IPS DF 4.7 (cell line): ENCODE results near the gene CLDN6.

Experiments used
- DNase-seq: peaks from one replicate; pipeline ENCODE4 v3.0.0-alpha.2; 2013; ENCODE audit warnings: low spot score; ENCODE audit errors: extremely low read depth

CLDN6 gene

DNA sequence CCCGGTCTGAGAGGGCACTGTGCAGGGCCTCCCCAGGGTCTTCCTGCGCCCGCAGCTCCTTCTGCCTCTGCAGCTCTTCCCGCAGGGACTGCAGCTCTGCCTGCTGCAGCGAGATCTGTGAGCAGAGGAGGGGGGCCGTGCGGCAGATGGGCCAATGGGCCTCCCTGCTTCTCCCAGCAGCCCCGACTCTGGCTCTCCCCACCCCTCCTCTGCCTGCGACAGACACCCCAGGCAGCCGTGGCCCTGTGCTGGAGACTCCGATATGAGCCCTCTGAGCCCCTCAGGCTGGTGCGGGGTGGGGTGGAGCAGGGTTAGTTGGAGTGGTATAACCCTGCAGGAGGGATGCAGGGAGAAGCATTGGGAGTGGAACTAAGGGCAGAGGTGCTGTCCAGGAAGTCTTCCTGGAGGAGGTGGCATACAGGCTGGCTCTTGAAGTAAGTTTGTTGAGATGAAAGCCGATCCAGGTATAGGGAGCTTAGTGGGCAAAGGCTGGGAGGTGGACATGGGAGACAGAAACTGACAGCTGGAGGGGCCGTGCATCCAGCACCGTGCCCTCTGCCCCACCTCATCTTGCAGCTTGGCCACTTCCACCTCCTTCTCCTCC is 10.8 kb upstream of the CLDN6 start:
- no peak for DNase-seq

GRCh38 chr16:3027983-3028715 is 10.2 kb upstream of the CLDN6 start:
- no peak for DNase-seq

DNA sequence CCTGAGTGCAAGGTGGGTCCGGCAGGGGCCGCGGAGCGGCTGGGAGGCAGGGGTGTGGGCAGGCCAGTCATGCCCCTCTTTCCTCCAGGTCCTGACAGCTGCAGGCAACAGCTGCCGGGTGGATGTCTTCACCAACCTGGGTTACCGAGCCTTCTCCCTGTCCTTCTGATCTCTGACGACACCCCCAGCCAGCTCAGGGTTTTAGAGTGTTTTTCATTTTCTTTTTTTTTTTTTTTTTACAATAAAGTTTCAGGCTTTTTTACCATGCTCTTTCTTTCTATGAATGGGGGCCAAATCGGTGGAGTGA is 9.5 kb upstream of the CLDN6 start:
- no peak for DNase-seq

DNA sequence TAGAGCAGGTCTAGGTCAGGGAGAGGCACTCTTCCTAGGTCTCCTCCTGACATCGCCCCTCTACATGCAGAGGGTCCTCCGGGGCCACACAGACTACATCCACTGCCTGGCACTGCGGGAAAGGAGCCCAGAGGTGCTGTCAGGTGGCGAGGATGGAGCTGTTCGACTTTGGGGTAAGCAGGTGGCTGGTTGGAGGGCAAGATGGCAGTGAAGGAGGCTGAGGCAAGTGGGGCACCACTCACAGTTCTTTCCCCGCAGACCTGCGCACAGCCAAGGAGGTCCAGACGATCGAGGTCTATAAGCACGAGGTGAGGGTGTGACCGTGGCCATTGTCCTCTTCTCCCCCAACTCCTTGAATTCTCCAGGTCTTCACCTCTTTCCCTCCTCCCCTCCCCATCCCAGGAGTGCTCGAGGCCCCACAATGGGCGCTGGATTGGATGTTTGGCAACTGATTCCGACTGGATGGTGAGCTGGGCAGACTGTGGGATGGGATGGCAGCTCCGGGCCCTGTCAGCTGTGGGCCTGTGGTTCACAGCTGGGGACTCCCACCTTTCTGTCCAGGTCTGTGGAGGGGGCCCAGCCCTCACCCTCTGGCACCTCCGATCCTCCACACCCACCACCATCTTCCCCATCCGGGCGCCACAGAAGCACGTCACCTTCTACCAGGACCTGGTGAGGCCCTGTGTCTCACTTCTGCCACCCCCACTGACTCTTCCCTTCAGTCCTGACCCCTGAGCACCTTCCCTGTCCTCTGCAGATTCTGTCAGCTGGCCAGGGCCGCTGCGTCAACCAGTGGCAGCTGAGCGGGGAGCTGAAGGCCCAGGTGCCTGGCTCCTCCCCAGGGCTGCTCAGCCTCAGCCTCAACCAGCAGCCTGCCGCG is 8.9 kb upstream of the CLDN6 start:
- no peak for DNase-seq

DNA sequence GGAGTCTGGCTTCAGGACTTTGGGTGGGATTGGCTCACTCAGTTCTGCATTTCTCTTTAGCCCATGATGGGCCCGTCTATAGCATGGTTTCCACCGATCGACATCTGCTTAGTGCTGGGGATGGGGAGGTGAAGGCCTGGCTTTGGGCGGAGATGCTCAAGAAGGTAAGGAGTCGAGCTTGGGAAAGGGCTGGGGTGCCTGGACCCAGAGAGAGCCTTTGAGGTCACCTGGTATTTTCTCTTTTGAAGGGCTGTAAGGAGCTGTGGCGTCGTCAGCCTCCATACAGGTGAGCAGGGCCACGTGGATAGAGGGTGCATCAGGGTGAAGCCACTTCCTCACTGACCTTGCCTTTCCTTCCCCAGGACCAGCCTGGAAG is 8.0 kb upstream of the CLDN6 start:
- DNase-seq: no peak

DNA sequence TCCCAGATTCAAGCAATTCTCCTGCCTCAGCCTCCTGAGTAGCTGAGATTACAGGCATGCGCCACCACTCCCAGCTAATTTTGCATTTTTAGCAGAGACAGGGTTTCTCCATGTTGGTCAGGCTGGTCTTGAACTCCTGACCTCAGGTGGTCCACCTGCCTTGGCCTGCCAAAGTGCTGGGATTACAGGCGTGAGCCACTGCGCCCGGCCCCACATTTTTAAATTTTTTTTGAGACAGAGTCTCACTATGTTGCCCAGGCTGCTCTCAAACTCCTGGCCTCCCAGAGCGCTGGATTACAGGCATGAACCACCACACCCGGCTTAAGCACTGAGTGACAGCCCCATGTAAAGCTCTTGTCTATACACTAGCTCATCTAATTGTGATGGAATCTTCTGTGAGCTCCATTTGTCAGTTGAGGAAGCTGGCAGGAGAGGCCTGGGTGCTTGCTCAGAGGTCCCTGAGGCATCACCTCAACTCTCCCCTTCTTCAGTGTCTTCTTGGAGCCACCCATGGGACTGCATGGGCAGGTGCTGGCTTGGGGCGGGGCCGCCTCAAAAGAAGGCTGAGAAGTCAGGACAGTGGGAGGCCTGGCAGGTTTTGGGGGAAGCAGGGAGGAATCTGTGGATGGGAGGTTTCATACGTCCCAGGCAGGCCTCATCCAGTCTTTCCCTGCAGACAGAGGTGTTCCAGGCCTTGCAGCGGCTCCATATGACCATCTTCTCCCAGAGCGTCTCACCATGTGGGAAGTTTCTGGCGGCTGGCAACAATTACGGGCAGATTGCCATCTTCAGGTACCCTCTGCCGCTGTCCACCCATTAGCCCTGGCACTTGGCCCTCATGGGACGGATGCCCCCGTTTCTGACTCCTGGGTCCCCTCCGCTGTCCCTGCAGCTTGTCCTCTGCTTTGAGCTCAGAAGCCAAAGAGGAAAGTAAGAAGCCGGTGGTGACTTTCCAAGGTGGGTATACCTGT is 7.3 kb upstream of the CLDN6 start:
- DNase-seq: no peak

DNA sequence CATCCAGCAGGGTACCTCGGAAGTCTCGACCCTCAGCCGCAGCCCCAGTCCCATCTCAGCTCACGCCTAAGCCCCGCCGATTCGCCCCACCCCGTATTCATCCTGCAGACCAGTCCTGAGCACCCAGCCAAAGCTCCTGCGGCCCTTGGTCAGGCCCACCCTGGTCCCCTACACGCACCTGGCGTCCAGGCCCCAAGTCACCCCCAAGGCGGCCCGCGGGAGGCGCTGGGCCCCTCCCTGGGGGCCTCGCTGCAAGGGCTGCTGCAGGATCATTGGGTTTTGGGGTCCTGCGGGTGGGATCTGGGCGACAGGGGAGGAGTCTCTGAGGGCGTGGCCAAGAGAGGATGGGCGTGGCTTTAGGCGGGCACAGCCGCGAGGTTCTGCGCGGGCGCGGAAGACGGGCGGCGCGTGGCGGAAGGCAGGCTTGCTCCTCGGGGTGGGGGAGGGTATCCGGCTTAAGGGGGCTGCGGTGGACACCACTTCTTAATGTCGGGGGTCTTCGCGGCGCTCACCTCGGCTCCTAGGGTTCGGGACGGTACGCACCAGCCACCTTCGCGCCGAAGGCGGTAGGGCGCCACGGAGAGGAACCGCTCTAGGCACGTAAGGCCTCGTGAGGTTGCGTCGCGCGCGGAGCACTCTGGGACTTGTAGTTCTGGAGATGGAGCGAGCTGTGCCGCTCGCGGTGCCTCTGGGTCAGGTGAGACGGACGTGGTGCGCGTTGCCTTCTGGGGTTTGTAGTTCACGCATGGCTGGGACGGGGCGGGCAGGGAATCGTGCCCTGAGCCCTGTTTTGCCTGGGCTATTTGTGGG is 5.9 kb upstream of the CLDN6 start, which contains the start of the genes HCFC1R1 and THOC6:
Gene HCFC1R1, minus strand, starts transcription at position 274 of the 810 bp plus-strand sequence. Its CDS starts 1 bp downstream, at position 273.
Gene THOC6, plus strand, starts transcription at position 367 of the 810 bp plus-strand sequence. Its CDS starts 292 bp downstream, at position 659.
- no peak for DNase-seq

DNA sequence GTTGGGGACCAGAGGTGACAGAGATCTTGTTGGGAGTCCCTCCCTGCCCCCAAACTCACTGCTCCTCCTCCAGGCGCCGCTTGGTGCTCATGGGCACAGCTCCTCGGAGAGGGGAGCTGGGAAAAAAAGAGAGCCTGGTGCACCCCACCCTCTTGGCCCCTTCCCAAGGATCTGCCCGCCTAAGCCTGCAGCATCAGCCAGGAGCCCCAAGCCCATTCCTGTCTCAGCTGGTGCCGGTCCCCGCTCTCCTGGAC is 5.4 kb upstream of the CLDN6 start:
- no peak for DNase-seq

GRCh38 chr16:3022684-3023414 is 4.9 kb upstream of the CLDN6 start:
- no peak for DNase-seq

DNA sequence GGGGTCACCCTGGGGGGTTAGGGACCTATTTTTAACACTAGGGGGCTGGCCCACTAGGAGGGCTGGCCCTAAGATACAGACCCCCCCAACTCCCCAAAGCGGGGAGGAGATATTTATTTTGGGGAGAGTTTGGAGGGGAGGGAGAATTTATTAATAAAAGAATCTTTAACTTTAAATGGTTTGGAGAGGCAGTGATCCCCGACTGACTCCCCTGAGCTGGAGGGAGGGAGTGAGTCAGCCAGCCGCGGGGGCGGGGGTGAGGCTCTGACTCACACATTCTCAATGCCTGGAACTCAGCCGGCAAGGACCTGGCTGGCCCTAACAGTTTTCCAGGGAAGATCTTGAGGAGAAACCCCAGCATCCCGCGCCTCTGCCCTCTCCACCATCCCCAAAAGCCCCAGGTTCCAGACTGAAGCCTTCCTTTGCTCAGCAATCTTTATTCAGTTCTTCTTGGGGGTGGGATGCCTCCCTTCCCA is 4.3 kb upstream of the CLDN6 start:
- DNase-seq: no peak

GRCh38 chr16:3021449-3022207 is 3.6 kb upstream of the CLDN6 start:
- DNase-seq: no peak

DNA sequence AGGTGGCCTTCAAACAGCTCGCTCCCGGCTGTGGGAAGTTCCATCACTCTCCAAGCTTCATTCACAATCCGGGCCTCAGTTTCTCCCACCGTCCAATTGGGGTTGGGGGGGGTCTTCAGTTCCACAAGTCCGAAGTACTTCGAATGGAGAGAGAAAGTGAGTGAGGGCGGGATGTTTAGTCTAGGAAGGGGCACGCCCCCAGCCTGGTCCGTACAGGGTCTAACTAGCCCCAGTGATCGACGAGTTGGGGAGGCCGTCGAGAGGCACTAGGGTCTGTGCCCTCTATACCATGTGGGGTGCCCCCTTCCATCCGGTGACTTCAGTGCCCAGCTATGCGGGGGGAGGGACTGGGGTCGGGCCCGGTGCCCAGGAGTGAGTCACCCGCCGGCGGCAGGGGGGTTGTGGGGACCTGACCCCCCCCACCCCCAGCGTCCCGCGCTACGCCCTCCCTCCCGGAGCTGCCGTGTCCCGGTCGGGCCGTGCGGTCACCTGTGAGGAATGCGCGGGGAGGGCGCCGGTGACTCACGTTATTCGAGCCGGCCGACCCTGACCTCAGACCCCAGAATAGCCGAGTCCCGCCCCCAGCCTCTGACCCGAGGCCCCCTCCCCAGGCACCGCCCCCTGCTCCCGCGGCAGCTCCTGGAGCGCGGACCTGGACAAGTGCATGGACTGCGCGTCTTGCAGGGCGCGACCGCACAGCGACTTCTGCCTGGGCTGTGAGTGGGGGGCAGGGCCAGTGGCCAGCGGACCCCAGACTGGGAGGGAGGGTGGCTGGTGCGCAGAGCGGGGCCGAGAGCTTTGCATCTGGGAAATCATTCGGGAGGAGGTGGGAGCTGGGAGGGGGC is 2.8 kb upstream of the CLDN6 start:
- DNase-seq: no peak

GRCh38 chr16:3020247-3020603 is 2.2 kb upstream of the CLDN6 start, which contains the start of gene TNFRSF12A:
Gene TNFRSF12A, plus strand, starts transcription at chr16:3020368. Its CDS starts 30 bp downstream, at chr16:3020398.
- no peak for DNase-seq

DNA sequence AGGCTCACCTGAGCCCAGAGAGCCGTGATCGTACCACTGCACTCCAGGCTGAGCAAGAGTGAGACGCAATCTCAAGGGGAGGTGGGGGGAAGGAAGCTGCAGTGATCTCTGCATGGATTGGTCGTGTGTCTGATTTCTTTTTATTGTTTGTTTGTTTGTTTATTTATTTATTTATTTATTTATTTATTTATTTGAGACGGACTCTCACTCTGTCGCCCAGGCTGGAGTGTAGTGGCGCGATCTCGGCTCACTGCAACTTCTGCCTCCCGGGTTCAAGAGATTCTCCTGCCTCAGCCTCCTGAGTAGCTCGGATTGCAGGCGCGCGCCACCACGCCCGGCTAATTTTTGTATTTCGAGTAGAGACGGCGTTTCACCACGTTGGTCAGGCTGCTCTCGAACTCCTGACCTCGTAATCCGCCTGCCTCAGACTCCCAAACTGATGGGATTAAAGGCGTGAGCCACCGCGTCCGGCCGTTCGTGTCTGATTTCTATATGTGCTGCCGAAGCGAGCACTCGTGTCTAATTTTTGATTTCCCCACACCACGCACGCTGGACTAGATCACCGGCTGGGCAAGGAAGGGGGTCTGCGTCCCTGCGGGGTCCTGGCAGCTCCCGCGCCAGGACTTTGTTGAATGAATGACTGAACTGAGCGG is 1.7 kb upstream of the CLDN6 start:
- DNase-seq: no peak

DNA sequence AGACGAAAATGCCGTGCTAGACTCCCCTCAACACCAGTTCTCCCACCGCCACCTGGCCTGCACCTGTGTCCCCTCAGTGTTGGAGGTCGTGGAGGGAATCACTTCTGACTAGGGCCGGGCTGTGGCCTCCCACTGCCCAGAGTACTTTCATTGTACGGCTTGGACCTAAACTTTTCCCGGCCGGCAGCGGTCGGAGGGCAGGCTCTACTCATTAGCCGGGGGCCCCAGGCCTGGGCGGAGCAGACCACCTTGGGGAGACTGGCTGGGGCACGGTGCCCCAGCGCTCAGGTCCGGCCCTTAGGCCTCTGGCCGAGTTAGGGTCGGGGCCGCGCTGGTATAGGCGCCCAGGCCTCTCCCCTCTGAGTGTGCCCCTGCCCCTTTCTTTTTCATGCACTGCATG is 639 bp downstream of the CLDN6 start:
- DNase-seq: no peak

DNA sequence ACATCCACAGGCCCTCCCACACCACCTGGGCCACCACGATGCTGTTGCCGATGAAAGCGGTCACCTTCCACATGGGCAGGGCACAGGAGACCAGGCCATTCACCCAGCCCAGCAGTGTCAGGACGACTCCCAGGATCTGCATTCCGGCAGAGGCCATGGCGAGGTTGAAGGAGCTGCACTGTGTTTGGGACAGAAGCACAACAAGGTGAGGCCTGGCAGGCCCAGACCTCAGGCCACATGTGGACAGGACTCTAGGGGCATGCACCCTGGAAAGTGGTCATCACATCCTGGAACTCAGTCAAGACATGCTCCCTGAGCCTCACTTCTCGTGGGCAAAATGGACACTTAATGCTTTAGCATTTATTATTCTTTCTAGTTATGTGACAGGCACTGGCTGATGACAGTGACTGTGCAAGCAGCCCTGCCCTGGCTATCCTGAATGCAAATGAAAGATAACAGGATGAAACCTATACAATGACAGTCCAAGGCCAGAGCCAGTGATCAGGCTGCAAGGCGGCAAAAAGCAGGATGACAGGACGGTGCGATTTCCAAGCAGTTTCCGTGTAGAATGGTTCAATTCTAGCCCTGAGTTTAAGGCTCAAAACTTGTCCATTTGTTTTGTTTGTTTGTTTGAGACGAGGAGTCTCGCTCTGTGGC is 2.0 kb downstream of the CLDN6 start:
- DNase-seq: no peak

- DNase-seq: no peak
Observed at GRCh38 chr16:3014971-3015370, 3.0 kb downstream of the CLDN6 start.
